ENCODE measurements around the gene TENM4.

TENM4 gene

DNA sequence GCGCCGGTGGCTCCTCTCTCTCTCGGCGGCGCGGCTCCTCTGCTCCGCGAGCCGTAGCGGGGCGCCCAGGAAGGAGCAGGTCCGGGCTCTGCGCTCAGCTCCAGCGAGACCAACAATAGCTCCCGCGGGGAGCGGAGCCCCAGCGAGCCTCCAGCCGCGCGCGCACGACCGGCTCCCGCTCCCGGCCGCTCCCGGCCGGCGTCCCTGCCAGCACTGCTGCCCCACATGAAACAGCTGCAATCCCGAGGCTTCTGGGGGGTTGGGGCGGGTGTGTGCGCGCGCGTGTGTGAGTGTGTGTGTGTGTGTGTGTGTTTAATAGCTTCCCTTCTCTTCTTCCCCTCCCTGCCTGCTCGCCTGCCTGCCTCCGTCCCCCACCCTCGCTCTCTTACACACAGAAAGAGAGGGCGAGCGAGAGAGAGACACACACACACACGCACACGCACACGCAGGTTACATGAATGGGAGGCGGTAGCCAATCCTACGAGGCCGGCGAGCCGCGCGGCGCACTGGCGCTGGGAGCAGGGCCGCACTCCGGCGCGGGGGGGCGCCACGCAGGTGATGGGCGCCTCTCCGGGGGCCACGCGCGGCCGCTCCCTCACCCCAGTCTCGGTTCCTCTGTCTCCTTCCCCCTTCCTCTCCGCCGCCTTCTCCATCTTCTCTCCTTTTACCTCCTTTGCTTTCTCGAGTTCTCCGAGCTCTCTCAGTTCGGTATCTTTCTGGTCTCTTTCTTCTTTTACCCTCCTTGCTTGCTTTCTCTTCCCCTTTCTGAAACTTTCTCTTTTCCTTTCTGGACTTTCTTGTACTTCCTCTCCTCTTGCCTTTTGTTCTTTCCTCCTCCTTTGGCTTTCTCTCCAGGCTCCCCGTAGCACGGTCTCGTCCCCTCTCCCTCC is at the start of gene TENM4:
TSS of gene TENM4 (minus strand) at position 460 of the 890 bp plus-strand sequence. CDS start 371,086 bp downstream, outside the sequence.
- DNase-seq: no peak

DNA sequence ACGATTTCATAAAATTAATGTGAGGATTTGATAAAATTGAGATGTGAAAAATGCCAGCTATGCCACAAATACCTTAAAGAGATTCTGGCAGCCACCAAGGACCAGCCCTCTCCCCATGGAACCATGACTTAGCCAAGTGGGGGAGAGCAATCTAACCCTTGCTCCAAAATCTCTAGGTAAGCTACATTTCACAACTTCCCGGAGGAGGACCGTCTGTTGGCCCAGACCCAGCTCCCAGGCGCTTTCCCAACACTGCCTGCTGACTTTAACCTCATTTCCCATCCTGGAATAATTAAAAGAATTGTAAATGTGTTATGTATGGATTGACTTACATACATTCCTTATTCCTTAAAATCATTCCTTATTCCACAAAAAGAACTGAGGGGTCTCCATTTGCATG is 47.5 kb upstream of the TENM4 start:
- no peak for DNase-seq

DNA sequence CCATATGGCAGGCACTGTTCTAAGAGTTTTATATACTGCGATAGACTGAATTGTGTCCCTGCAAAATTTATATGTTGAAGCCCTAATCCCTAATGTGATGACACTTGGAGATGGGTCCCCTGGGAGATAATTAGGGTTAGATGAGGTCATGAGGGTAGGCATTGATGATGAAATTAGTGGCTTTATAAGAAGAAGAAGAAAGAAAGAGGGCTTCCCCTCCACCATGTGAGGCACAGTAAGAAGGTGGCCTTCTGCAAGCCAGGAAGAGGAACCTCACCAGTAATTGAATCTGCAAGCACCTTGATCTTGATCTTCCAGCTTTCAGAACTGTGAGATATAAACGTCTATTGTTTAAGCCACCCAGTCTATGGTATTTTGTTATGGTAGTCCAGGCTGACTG is 46.6 kb upstream of the TENM4 start:
- DNase-seq: no peak

DNA sequence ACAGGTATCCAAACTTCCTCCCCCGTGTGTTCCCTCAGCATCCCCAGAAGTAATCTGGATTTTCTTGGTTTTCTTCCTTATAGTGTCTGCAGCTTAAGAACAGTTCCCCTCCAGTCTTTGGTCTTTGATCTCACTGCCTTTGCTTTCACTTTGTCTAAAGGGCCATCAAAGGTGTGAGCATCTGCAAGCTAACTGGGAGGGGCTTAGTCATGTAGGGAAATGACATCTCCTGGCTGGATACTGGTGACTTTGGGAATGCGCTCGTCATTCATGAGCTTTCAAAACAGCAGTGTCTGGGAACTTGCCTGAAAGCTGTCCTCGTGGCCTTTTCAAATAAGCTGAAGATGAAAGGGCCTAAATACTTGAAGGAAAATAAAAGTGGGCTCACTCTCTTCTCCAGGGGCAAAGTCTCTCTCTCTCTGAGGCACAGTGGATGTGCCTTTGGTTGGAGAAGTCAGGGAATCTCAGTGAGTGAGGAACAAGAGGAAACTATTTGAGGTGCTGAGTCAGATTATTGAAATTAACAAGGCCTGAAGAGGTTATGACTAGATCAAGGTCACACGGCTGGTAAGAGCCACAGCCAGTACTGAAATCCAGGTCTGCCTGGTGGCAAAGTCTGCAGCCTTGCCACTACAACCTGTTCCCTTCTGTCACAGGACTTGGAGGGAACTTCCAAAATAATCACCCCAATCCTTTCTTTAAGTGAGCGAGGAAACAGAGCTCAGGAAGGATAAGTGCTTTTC is 45.6 kb upstream of the TENM4 start:
- DNase-seq: no peak

DNA sequence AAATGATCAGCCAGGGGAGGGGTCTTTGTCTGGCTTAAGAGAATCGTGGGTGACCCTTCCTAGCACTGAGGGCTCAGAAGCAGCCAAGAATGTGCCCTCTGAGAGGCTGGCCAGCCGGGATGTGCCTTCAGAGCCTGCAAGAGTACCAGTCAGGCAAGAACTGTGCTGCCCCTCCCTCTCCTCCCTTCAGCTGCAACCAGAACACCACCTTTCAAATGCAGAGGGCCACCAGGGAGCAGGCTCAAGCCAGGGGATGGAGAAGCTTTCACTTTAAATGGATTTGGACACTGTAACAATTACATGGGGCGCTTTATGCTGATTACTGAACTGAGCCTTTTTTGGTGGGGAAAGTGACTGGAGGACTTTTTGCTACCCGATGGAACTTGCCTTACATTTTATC is 44.9 kb upstream of the TENM4 start:
- DNase-seq: no peak

DNA sequence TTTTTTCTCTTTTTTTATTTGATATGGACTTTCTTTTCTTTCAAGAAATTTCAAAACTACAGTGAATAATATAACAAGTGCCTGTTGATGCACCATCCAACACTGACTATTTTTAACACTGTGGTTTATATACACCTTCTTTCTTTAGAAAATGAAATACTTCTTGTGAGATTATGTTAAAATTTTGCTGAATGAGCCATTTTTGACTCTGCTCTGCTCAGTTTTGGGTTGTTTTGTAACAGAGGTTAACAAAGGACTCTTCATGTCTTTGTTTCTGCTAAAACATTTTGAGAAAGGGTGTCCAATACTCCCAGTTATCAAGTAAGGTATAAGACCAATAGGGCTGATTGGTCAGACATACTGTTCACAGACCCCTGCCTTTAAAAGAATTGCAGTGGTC is 44.0 kb upstream of the TENM4 start:
- no peak for DNase-seq

DNA sequence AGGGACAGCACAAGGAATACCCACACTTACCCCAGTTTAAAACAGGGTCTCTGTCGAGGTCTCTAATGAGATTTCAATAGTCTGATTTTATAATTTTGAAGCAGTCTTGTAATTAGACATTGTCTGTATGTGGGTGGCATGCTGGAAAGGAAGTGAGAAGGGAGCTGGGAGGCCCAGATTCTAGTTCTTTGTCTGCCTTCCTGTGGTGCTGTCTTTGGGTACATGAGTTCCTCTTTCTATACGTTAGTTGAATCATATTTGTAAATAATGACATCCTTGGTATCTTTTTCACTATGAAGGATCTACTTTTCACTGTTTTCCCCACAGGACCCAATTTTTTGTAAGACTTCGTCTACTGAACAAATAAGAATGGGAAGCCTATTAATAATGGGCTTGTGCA is 42.0 kb upstream of the TENM4 start:
- no peak for DNase-seq

DNA sequence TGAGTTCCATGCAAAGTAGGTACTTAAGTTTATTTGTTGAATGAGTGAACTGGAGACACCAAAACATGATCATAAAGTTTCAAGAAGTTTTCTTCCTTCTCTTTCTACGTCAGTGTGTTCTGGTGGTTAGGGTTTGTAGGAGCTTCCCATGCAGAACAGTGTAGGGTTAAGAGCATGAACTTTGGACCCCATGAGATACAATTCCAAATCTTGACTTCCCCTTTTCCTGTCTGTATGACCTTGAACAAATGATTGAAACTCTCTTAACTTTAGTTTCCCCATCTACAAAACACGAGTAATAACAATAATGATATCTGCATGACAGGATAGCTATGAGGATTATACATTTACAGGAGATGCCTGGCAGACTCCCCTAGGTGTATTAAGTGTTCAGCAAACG is 41.0 kb upstream of the TENM4 start:
- no peak for DNase-seq

DNA sequence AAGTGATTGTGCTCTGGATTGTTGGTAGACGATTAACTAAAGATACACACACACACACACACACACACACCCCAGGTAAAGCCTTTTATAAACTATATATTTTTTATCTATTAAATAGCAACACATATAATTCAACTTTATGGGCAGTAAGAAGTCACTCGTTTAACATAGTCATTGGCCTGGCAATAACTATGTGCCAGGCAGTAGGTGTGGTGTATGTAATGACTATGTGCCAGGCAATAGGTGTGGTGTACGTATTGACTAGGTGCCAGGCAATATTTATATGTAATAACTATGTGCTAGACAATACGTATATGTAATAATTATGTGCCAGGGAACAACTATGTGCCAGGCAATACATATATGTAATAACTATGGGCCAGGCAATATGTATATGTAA is 40.0 kb upstream of the TENM4 start:
- no peak for DNase-seq

DNA sequence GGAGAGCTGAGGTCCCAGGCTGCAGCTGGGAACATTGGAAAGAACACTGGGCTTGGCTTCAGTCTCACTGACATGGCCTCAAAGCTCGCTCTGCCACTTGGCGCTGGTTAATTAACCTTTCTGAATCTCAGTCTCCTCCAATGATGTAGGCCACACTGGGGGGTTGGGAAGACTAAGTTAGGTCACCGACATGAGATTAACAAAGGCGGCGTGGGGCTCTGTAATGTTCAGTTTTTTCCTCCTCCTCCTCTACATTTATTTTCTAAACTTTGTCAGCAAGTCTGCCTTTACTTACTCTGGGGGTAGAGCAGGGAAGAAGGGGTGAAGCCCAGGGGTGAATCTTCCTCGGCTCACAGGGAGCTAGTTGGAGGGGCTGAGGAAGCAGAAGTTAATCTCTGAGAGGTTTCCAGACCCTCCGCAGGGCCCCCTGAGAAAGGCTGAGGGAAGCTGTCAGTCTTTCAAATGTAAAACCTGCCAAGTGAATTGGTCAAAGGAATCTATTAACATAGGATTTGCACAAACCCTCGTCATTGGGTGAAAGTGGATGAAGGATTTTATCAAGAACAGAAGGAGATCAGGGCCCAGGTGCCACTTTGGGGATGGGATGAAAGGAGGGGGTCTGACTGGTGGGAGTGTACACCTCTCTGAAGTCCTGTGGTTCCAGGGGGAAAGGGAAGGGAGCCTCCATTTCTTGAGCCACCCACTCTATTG is 32.1 kb upstream of the TENM4 start:
- no peak for DNase-seq

DNA sequence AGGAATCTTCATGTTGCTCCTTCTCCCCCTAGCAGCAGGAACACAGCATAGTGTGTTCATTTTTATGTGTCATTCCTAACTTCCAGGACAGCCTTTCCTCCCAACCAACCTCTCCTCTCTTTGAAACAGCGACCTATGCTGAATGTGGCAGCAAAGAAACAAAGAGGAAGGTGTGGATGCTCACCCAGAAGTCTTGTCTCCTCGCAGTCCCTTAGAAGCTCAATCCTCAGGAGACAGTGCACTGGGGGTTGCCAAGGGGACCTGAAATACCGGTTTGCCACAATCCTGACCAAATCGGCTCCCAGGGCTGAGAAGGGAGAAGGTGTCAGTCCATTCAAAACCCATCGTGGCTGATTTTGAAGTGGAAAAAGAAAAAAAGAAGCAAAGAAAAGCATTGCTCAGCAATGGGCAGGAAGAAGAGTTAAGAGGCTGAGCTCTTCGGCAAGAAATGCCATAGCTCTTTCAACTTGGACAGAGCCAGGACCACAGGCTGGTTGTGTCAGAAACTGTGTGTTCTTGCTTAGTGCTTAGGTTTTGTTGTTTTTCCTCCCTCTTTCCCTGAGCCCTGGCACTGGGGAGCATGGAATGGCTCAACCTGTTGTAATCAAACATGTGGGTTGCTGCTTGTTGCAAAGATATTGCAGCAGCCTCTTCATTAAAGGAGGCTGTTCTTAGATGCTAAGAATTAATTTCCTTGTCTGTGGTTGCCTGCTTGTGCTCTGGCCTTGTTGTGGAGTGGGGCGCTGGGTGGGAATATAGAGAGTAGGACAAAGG is 30.4 kb upstream of the TENM4 start:
- no peak for DNase-seq

DNA sequence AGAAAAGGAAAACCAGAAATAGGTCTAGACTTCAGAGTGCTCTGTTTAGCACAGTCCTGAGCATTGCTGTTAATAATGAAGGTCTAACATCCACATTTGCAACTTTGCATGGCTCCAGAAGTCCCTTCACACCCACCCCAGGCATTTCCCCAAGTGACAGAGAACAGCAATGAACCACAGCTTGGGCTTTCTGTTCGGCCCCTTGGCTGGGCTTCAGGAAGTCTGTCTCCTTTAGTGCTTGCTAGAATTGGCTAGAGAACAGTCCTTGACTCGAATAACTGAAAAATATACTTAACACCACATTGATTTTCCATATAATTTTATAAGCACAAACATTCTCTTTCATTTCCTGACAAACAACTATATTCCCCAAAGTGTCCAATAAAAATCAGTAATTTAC is 29.3 kb upstream of the TENM4 start:
- no peak for DNase-seq

DNA sequence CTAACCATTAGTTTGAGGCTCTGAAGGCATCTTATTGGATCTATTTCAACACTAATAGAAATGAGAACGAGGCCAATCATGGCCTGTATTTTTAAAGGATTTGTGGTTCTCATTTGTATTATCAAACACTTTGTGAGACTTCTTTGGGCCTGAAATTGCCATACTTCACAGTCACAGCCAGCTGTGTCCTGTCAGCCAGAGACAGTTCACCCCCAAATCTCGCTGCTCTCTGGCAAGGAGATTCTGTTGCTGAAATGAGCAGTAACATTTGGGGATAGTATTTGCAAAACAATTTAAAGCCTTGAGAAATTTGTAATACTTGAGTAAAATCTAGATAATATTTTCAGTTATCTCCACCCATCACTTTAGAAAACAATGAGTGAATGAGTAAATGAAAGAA is 26.9 kb upstream of the TENM4 start:
- no peak for DNase-seq

DNA sequence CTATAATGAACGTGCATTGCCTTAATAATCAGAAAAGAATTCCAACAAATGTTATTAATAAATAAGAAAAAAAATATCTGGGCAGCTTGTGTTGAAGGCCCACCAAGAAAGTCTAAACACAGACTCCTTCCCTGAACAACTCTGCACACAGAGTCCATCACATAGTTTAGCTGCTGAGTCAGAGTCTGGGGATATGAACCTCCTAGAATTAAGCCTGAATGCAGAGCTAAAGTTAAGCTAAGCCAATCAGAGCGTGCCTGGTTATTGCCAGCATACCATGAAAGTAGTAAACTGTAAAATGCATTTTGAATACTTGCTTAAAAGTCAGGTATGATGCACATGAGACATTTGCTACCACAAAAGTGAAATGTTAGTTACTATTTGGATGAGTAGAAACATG is 25.6 kb upstream of the TENM4 start:
- no peak for DNase-seq

DNA sequence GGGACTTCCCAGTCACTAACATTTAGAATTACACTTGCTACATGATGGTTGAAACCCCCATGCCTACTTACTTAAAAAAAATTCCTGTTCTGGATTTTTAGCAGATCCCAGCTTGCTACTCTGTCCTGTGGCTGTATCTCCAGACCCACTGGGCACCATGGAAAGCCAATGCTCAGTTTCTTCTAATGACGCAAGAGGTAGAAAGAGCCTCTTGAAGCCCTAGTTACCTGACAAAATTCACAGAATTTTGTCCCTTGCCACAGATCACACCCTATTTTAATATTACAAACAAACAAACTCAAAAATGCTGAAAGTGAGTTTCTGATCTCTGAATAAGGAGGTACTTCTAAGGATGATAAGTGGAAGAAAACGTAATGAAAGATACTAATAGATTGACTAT is 24.3 kb upstream of the TENM4 start:
- no peak for DNase-seq

DNA sequence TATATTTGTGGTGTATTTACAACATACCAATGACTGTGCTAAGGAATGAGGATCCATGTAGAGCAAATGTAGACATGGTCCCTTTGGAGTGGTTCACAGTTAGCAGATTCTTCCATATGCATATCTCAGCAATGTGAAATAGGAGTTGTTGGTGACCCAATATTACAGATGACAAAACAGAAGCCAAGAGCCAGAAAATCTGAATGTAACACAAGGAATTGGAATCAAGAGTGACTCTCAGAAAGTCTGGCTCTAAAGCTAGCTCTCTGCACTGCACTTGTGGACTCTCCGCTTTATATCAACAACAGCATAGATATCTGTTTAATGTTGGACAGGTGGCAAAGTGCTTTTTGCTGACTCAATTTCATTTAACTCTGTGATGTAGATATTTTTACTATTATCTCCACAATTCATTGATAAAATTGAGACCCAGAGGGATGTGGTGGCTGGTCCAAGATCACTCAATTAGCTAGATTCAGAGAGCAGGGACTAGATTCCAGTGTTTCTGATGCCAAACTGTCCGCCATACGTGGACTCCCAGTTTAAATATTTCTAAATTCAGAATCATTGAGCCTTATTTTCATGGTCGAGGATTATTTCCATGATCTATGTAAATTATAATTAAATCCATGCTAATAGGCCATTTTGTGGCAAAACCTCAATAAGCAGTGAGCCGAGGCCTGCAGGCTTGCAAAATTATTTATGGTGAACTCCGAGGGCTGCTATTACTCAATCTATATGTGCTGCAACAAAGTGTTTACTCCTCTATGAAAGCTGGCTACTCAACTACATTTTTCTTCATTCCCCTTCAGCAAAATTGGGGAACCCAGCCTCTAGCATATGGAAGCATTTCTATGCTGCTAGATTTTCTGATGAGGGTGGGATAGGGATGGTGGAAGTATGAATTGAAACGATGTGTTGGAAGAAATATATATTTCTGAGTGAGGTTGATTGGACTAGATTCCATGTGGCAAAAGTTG is 21.1 kb upstream of the TENM4 start:
- DNase-seq: no peak

DNA sequence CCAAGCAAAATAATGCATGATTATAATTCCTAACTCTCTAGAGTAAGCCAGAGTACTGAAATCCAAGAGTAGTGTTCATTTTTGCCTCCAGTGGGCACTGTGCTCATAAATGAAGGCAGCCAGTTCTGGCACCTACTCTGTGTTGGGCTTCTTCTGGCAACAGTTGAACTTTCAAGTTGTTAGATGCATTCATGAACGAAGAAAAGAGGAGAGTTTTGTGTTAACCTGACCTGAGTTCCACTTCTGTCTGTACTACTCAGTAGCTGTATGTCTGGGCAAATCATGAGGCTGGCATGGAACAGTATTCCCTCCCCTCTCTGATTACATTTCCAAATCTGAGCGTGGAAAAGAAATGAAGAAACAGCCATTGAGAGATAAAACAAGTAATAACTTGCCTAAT is 20.3 kb upstream of the TENM4 start:
- DNase-seq: no peak

DNA sequence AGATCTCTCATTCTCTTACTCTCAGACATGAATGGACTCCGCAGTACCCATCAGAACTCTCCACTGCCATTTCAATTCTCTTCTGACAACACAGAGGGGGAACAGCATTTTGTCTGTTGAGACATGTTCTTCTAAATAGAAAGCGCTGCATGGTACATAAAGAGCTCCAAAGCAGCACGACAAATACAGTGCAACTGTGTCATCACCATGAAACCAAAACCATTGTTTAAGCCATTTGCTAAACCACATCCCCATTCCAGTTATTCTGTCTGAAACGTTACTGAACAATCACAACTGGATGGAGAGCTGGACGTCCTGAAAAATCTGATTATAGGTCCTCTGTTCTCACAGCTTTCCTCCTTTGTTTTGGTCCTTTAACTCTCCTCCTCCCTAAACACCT is 17.9 kb upstream of the TENM4 start:
- DNase-seq: no peak

DNA sequence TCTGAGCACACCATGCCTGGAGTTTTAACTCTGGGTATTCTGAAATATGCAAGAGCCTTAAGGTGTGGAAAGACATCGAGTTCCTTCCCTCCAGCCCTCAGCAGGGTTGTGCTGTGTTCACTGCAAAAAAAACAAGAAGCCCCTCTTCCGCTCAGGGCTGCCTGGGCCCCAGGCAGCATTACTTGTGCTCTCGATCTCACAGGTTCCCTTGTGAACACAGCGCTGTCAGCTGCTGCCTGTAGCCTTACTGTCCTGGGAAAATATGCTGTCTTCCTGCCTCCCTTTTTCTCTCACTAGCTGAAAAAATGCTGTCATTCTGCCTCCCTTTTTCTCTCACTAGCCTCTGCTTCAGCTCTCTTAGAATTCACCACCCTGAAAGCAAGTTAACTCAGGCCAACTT is 15.7 kb upstream of the TENM4 start:
- no peak for DNase-seq

DNA sequence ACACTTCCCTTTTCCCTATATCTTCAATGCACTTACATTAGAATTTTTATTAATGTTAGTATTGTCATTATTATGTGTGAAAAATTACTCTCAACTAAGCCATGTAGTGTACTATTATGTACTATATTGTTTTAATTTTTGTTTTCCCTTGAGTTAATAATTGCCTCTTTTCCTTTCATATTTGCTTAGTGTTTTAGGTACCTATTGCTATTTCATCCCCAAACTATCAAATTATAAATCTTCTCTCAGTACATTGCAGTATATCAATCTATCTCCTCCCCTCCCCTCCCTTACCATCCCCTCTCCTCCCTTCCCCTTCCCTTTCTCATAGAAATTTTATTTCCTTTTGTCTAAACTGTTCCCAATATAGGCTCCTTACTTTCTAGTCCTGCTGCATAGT is 12.8 kb upstream of the TENM4 start:
- no peak for DNase-seq

DNA sequence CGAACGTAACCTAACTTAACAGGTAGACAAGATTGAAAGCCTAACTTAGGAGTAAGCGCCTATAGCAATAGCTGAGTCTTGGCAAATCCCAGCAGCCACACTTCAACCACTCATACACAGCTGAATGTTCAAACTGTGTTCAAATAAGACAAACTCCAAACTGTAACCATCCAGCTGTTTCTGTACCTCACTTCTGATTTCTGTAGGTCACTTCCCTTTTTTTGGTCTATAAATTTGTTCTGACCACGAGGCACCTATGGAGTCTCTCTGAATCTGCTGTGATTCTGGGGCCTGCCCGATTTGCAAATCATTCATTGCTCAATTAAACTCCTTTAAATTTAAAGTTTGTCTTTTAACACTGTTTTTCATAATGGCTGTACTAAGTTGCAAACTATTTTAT is 8.2 kb upstream of the TENM4 start:
- DNase-seq: no peak
